Transverse colon (tissue), 4 donors: Measurements from ENCODE around the gene NR1D2. TPM values are rescaled to one million over a fixed set of nuclear protein-coding genes. Genes with fewer than 3 reads are reported as not detected.
A peak's percentile ranks its signal among the peaks of the same experiment; 100 is the strongest.

Experiments
- DNase-seq: peaks from one replicate; pipeline ENCODE4 v3.0.0-alpha.2; 2019
- H3K27ac ChIP-seq, 4 donors: fragments of 200-600 bp; sonication (generic); 2 replicates each; pipeline ENCODE4 v1.5.1; 2016 to 2018; ENCODE audit warnings: inconsistent platforms in 4 of 4
- H3K27me3 ChIP-seq: fragments of 200-600 bp; sonication (generic); 2 replicates; pipeline ENCODE4 v1.5.1; 2017; ENCODE audit warnings: inconsistent platforms
- H3K36me3 ChIP-seq, 4 donors: fragments of 200-600 bp; sonication (generic); 2 replicates each; pipeline ENCODE4 v1.5.1; 2017 to 2019; ENCODE audit warnings: inconsistent platforms in 4 of 4
- H3K4me1 ChIP-seq, 4 donors: fragments of 200-600 bp; sonication (generic); 2 replicates each; pipeline ENCODE4 v1.5.1; 2017 to 2020; ENCODE audit warnings: inconsistent platforms in 4 of 4
- H3K4me3 ChIP-seq, 4 donors: fragments of 200-600 bp; sonication (generic); 1 replicate in 1 of 4; 2 replicates in 3 of 4; pipeline versions ENCODE4 v1.5.1 to v1.6.1; 2017 to 2019; ENCODE audit warnings: inconsistent platforms in 4 of 4
- H3K9me3 ChIP-seq, 2 donors: fragments of 200-600 bp; sonication (generic); 2 replicates each; pipeline ENCODE4 v1.5.1; 2017 to 2019; ENCODE audit warnings: inconsistent platforms in 2 of 2
- CTCF ChIP-seq, 5 experiments: fragments of 200-600 bp in 3 of 5; fragments of 450-650 bp in 2 of 5; sonication (generic) in 3 of 5; IDR thresholded peaks; 1 replicate in 2 of 5; 2 replicates in 3 of 5; pipeline ENCODE4 v1.5.1; 2016 to 2017; ENCODE audit warnings: antibody characterized with exemption in 5 of 5, inconsistent platforms in 3 of 5, mild to moderate bottlenecking in 2 of 5, moderate library complexity in 1 of 5
- EP300 ChIP-seq: sonication (generic); formaldehyde crosslinking; IDR thresholded peaks from one replicate; pipeline ENCODE4 v1.6.1; 2017; ENCODE audit warnings: antibody characterized with exemption, low read depth
- POLR2A ChIP-seq: fragments of 450-650 bp; IDR thresholded peaks from one replicate; pipeline ENCODE4 v1.6.1; 2016; ENCODE audit warnings: antibody characterized with exemption, mild to moderate bottlenecking, moderate library complexity
- POLR2AphosphoS5 ChIP-seq, 3 donors: sonication (generic); formaldehyde crosslinking; IDR thresholded peaks; one replicate each; pipeline ENCODE4 v1.6.1; 2016; ENCODE audit warnings: antibody characterized with exemption in 3 of 3
- WGBS, 2 donors: methylation state at CpG; one replicate each; pipeline ENCODE4 v1.1.5; 2018; ENCODE audit warnings: low coverage in 1 of 2; 5-methylcytosine and 5-hydroxymethylcytosine counted together
- in situ Hi-C, 4 donors: fragments of 200-750 bp; cut with MboI; loops; one replicate each; pipeline versions ENCODE4 v1.15.0 to v1.15.1; 2017; ENCODE audit warnings: low sequenced_read_pairs in 3 of 4, low pct_ligation_motif_present in 1 of 4, low pct_unique_long_range_greater_than_20kb in 1 of 4
- intact Hi-C: fragments of 100-400 bp; cut with DNase I; formaldehyde crosslinking; loops from one replicate; pipeline ENCODE4 v1.15.1; 2023; ENCODE audit warnings: low total_unique reads
- total RNA-seq, 4 donors: library from RNA; depleted of rRNA; stranded (reverse); fragments of >200 nt; gene quantifications; one replicate each; pipeline ENCODE4 v1.1.0, GENCODE V29; 2016

Gene NR1D2
- total RNA-seq, 4 donors from 2014 or later, result 21.9 to 34.8 (median 26.9) TPM

DNA sequence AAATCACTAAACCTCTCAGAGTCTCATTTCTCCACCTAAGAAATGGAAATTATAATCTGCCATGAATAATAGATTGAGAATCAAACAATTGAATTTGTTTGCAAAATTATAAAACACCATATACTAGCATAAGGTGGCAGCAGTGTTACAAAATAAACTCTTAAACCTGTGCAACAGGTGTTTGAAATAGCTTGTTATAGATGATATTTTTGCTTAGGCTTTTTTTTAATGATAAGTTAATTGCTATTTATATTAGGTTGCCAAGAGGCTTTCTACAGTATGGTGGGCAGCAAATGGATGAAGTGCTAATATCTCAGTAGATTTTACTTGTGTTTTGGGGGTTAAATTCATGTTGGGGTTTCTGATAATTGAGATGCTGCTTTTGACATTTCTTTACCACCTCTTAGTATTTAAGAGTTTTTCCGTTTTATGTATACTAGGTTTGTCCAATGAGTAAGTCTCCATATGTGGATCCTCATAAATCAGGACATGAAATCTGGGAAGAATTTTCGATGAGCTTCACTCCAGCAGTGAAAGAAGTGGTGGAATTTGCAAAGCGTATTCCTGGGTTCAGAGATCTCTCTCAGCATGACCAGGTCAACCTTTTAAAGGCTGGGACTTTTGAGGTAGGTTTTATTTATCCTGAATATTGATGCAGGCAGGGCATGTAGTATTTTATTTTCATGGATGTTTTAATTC is 19.6 kb downstream of the NR1D2 start:
- in situ Hi-C loops (no loop called here), intact Hi-C loops (no loop called here)
- TF ChIP-seq EP300 (no peak), POLR2AphosphoS5 (IDR thresholded peaks at IDR 0.05) (no peak), CTCF (IDR thresholded peaks at IDR 0.05) (no peak), POLR2A (no peak)
- Histone ChIP-seq H3K36me3 (peaks cover 0 to 34% (median 10%) of the 10 kb centered on the region in 4 donors), H3K4me1 (peaks cover 4 to 18% (median 10%) of the 10 kb centered on the region in 4 donors), H3K4me3 (no peak overlapping the region), H3K9me3 (no peaks in the 10 kb centered on the region), H3K27ac (no peak overlapping the region), H3K27me3 (no peaks in the 10 kb centered on the region)
- no peak for DNase-seq
- WGBS, 2 donors, result 58 to 81% methylated on average over 3 of the region's 3 CpGs

- no peak overlapping the region for H3K4me3 ChIP-seq
- no peaks in the 10 kb centered on the region for H3K9me3 ChIP-seq
- H3K4me1 ChIP-seq, result peaks cover 0 to 5% (median 0%) of the 10 kb centered on the region in 4 donors
- H3K27ac ChIP-seq, result peak overlapping the region in 1 of 4 donors; percentile 2
- intact Hi-C loops (no loop called here), in situ Hi-C loops (no loop called here)
- peaks cover 0 to 28% (median 10%) of the 10 kb centered on the region in 4 donors for H3K36me3 ChIP-seq
- H3K27me3 ChIP-seq, result no peaks in the 10 kb centered on the region
- no peak for TF ChIP-seq POLR2A
- no peak for TF ChIP-seq EP300
- TF ChIP-seq CTCF (IDR thresholded peaks at IDR 0.05), result no peak
- no peak for TF ChIP-seq POLR2AphosphoS5 (IDR thresholded peaks at IDR 0.05)
- WGBS, 2 donors, result 86 to 100% methylated on average over 1 of the region's 1 CpG
- DNase-seq, result no peak
Measured at GRCh38 chr3:23966328-23966727, 21.2 kb downstream of the NR1D2 start.

GRCh38 chr3:23968463-23969184 is 23.5 kb downstream of the NR1D2 start:
- intact Hi-C loops, result no loop called here
- Histone ChIP-seq H3K9me3 (no peaks in the 10 kb centered on the region), H3K4me1 (peaks cover 0 to 5% (median 0%) of the 10 kb centered on the region in 4 donors), H3K27me3 (no peaks in the 10 kb centered on the region), H3K36me3 (peaks cover 0 to 20% (median 10%) of the 10 kb centered on the region in 4 donors), H3K27ac (no peak overlapping the region), H3K4me3 (no peak overlapping the region)
- TF ChIP-seq POLR2AphosphoS5 (IDR thresholded peaks at IDR 0.05), result no peak
- no peak for TF ChIP-seq POLR2A
- no peak for TF ChIP-seq EP300
- TF ChIP-seq CTCF (IDR thresholded peaks at IDR 0.05), result no peak
- no peak for DNase-seq
- WGBS, 2 donors, result 85% methylated on average over 5 of the region's 5 CpGs; no CpG with 5 or more reads in 1 of the 2 donors
- in situ Hi-C loops, result no loop called here

DNA sequence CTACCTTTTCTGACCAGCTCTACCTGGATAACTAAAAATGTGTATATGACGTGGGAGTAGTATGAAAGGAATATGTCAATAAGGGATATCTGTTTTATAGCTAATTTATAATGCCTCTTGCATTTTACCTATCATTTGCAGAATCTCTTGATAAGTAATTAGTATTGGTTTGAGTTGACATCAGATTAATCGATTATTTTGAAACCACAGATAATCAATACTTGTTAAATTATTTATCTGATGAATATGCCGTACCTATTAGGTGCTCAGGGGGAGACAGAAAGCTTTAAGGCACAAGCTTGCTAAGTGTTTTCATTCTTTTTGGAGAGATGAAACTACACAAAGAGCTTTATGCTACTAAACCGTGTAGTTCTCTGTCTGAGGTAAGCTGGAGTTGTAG is 24.3 kb downstream of the NR1D2 start:
- intact Hi-C loops, result no loop called here
- 95 to 96% methylated on average over 4 of the region's 4 CpGs for WGBS, 2 donors
- peaks cover 0 to 21% (median 10%) of the 10 kb centered on the region in 4 donors for H3K36me3 ChIP-seq
- H3K27me3 ChIP-seq, result no peaks in the 10 kb centered on the region
- in situ Hi-C loops, result no loop called here
- TF ChIP-seq POLR2AphosphoS5 (IDR thresholded peaks at IDR 0.05), result no peak
- TF ChIP-seq POLR2A, result no peak
- TF ChIP-seq EP300, result no peak
- TF ChIP-seq CTCF (IDR thresholded peaks at IDR 0.05), result no peak
- H3K4me3 ChIP-seq, result no peak overlapping the region
- no peaks in the 10 kb centered on the region for H3K9me3 ChIP-seq
- no peak overlapping the region for H3K27ac ChIP-seq
- no peak for DNase-seq
- peaks cover 0 to 5% (median 0%) of the 10 kb centered on the region in 4 donors for H3K4me1 ChIP-seq
